UCSD-AML1 (cell line): ENCODE measurements around the gene FKBP5.
"Not testable (repeated sequence)": the region's sequence is repeated elsewhere in the genome, so short reads cannot be mapped to it uniquely, and the experiment has no call there.

Experiments used
- DNase-seq: peaks from one replicate; lab custom pipeline; 2025; ENCODE audit not compliant: unreplicated experiment; lab: John Stamatoyannopoulos, UW

Gene FKBP5

GRCh38 chr6:35724059-35724458, 35.3 kb upstream of the FKBP5 start:
- no peak for DNase-seq

GRCh38 chr6:35723587-35723986, 34.9 kb upstream of the FKBP5 start:
- DNase-seq: no peak

GRCh38 chr6:35722121-35722761, 33.5 kb upstream of the FKBP5 start:
- no peak for DNase-seq

- peak; percentile 74 for DNase-seq
These were observed 31.4 kb upstream of the FKBP5 start for GRCh38 chr6:35719830-35720733.

GRCh38 chr6:35719404-35719829, 30.7 kb upstream of the FKBP5 start:
- no peak for DNase-seq

- no peak for DNase-seq
These were observed 30.2 kb upstream of the FKBP5 start for GRCh38 chr6:35718911-35719381.

GRCh38 chr6:35718375-35718736, 29.6 kb upstream of the FKBP5 start:
- no peak for DNase-seq

- DNase-seq: no peak
These were observed 29.0 kb upstream of the FKBP5 start for GRCh38 chr6:35717449-35718374.

- DNase-seq: no peak
These were observed 28.1 kb upstream of the FKBP5 start for GRCh38 chr6:35716798-35717197.

GRCh38 chr6:35713006-35713767, 24.5 kb upstream of the FKBP5 start:
- no peak for DNase-seq

- no peak for DNase-seq
These were observed 23.0 kb upstream of the FKBP5 start for GRCh38 chr6:35711731-35712130.

GRCh38 chr6:35710241-35710847, 21.6 kb upstream of the FKBP5 start:
- no peak for DNase-seq

- DNase-seq: no peak
These were observed 19.9 kb upstream of the FKBP5 start for GRCh38 chr6:35708585-35708984.

- DNase-seq: no peak
These were observed 19.1 kb upstream of the FKBP5 start for GRCh38 chr6:35707714-35708407.

- DNase-seq: no peak
These were observed 17.8 kb upstream of the FKBP5 start for GRCh38 chr6:35706468-35706867.

- no peak for DNase-seq
These were observed 14.8 kb upstream of the FKBP5 start for GRCh38 chr6:35703554-35703953.

GRCh38 chr6:35698858-35699257, 10.1 kb upstream of the FKBP5 start:
- no peak for DNase-seq

- not testable (repeated sequence) for DNase-seq
These were observed 9.7 kb upstream of the FKBP5 start for GRCh38 chr6:35698430-35698829.

GRCh38 chr6:35694462-35694861, 5.7 kb upstream of the FKBP5 start:
- no peak for DNase-seq
